Body of pancreas (tissue), 4 donors: ENCODE results near the gene ERBB4.

Experiments used
- POLR2A ChIP-seq, 3 donors: fragments of 450-650 bp; IDR thresholded peaks; one replicate each; pipeline ENCODE4 v1.6.1; 2016; ENCODE audit warnings: antibody characterized with exemption in 3 of 3, mild to moderate bottlenecking in 2 of 3
- TF ChIP-seq, protein P1 (sequence below), 7 experiments: fragments of 450-650 bp in 4 of 7; fragments of 200-600 bp in 3 of 7; sonication (generic) in 3 of 7; IDR thresholded peaks; one replicate each; pipeline ENCODE4 v1.5.1; 2016 to 2019; ENCODE audit warnings: antibody characterized with exemption in 7 of 7

DNA sequence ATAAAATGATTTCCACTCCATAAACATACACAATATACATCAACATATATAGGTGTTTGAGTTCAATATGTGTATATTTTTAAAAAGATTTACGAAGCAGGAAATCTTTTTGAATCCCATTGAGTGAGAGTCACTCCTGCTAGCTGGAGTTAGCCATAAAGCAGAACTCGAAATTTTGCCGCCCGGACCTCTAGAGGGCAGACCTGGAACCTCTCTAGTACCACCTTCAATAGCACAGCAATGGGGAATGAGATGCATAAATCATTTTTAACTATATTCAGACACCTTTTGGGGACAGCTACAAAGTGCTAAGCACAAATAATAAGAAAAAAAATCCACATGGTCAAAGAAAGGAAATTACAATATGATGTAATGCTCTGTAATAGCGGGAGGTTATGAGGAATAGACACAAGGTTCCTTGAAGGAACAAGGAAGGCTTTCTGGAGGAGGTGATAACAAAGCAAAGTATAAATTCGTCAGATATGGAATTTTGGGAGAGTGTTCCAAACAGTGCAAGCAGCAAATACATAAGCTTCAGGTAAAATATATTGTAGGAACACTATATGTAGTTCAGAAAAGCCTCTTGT, 533.4 kb downstream of the ERBB4 start:
- TF ChIP-seq POLR2A (IDR thresholded peaks at IDR 0.05): no peak
- TF ChIP-seq, protein P1, sequence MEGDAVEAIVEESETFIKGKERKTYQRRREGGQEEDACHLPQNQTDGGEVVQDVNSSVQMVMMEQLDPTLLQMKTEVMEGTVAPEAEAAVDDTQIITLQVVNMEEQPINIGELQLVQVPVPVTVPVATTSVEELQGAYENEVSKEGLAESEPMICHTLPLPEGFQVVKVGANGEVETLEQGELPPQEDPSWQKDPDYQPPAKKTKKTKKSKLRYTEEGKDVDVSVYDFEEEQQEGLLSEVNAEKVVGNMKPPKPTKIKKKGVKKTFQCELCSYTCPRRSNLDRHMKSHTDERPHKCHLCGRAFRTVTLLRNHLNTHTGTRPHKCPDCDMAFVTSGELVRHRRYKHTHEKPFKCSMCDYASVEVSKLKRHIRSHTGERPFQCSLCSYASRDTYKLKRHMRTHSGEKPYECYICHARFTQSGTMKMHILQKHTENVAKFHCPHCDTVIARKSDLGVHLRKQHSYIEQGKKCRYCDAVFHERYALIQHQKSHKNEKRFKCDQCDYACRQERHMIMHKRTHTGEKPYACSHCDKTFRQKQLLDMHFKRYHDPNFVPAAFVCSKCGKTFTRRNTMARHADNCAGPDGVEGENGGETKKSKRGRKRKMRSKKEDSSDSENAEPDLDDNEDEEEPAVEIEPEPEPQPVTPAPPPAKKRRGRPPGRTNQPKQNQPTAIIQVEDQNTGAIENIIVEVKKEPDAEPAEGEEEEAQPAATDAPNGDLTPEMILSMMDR (IDR thresholded peaks at IDR 0.05): no peak
